ENCODE data around the gene APOF. TPM values are rescaled to one million over a fixed set of nuclear protein-coding genes. Genes with fewer than 3 reads are reported as not detected.
A peak's percentile ranks its signal among the peaks of the same experiment; 100 is the strongest.

APOF gene
- total and polyA plus RNA-seq, 2 donors (not counting 1 experiment from before 2014, with no cell fraction given) = not detected

DNA sequence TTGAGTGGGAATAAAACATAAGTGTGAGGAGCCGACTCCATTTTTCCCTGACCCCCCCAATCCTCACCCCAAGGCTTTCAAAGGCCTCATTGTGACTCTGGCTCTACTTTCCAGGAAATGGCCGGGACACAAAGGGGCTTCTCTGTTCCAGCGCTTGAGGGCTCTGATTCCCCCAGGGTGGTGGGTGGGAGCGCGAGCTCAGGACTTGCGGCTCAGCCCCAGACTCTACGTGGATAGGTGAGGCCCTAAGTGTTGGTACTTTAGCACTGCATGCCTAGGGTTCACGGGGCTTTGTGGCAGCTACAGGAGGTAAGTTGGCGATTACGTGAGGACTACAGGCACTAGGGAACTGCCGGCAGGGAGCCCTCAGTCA, 47.4 kb downstream of the APOF start:
- Histone ChIP-seq H3K9ac (ENCODE audit: insufficient read depth, low read length) (peak overlapping the region; percentile 93), H3K36me3 (ENCODE audit: control insufficient read depth, insufficient read depth, low read length) (peaks cover 4% of the 10 kb centered on the region), H3K4me2 (ENCODE audit: extremely low read depth, insufficient read depth, low read length) (peak overlapping the region; percentile 97), H2AFZ (ENCODE audit: low read length) (peak overlapping the region; percentile 60), H3K27me3 (ENCODE audit: control insufficient read depth, insufficient read depth, low read length) (no peaks in the 10 kb centered on the region), H3K4me1 (ENCODE audit: control insufficient read depth, extremely low read depth, insufficient read depth, low read length) (peaks cover 4% of the 10 kb centered on the region), H3K27ac (ENCODE audit: insufficient read depth, low read length) (peak overlapping the region; percentile 71), H4K20me1 (ENCODE audit: control insufficient read depth, extremely low read depth, insufficient read depth, low read length) (no peaks in the 10 kb centered on the region), H3K9me3 (ENCODE audit: control insufficient read depth, insufficient read depth, low read depth, low read length) (no peaks in the 10 kb centered on the region), H3K4me3 (replicated peaks in 1 of 4; ENCODE audit: control extremely low read depth in 1 of 4, insufficient read depth in 1 of 4, low read depth in 3 of 4, low read length in 4 of 4) (peak overlapping the region; percentile 89 to 98 (median 96)), H3K79me2 (ENCODE audit: control insufficient read depth, insufficient read depth, low read length) (peaks cover 17% of the 10 kb centered on the region)
- DNase-seq (ENCODE audit: low read depth in 2 of 2) = peak in 1 of 2 donors; percentile 14
- TF ChIP-seq, protein P1, sequence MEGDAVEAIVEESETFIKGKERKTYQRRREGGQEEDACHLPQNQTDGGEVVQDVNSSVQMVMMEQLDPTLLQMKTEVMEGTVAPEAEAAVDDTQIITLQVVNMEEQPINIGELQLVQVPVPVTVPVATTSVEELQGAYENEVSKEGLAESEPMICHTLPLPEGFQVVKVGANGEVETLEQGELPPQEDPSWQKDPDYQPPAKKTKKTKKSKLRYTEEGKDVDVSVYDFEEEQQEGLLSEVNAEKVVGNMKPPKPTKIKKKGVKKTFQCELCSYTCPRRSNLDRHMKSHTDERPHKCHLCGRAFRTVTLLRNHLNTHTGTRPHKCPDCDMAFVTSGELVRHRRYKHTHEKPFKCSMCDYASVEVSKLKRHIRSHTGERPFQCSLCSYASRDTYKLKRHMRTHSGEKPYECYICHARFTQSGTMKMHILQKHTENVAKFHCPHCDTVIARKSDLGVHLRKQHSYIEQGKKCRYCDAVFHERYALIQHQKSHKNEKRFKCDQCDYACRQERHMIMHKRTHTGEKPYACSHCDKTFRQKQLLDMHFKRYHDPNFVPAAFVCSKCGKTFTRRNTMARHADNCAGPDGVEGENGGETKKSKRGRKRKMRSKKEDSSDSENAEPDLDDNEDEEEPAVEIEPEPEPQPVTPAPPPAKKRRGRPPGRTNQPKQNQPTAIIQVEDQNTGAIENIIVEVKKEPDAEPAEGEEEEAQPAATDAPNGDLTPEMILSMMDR (conservative IDR thresholded peaks at IDR 0.05 in 1 of 2, IDR thresholded peaks at IDR 0.05 in 1 of 2; ENCODE audit: low read depth in 1 of 2, low read length in 2 of 2) = no peak
- TF ChIP-seq EZH2 (IDR thresholded peaks at IDR 0.05; ENCODE audit: low read length, missing control alignments) = no peak

DNA sequence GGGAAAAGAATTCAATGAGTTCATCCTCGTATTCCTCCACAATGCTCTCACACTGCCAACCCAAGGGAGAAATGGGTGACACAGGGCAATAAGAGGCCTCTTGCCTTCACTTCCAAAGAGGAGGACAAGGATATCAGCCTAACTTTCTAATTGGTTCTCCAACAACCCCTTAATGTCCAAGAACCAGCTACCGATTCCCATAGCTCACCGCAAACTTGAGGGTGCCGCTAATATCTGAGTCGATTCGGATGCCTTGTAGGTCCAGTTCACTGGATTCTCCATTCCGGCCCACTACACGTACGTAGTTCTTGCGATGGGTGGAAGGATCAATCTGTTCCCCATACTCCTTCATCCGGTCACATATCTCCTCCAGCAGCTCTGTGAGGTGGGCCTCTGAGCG, 51.7 kb downstream of the APOF start:
- H4K20me1 ChIP-seq (ENCODE audit: control insufficient read depth, extremely low read depth, insufficient read depth, low read length) = no peaks in the 10 kb centered on the region
- TF ChIP-seq, protein P1 (conservative IDR thresholded peaks at IDR 0.05 in 1 of 2, IDR thresholded peaks at IDR 0.05 in 1 of 2; ENCODE audit: low read depth in 1 of 2, low read length in 2 of 2) = no peak
- no peak for TF ChIP-seq EZH2 (IDR thresholded peaks at IDR 0.05; ENCODE audit: low read length, missing control alignments)
- DNase-seq (ENCODE audit: low read depth in 2 of 2) = no peak
- H3K4me1 ChIP-seq (ENCODE audit: control insufficient read depth, extremely low read depth, insufficient read depth, low read length) = peaks cover 4% of the 10 kb centered on the region
- no peaks in the 10 kb centered on the region for H3K27me3 ChIP-seq (ENCODE audit: control insufficient read depth, insufficient read depth, low read length)
- no peak overlapping the region for H3K9ac ChIP-seq (ENCODE audit: insufficient read depth, low read length)
- H3K27ac ChIP-seq (ENCODE audit: insufficient read depth, low read length) = no peak overlapping the region
- H3K4me2 ChIP-seq (ENCODE audit: extremely low read depth, insufficient read depth, low read length) = no peak overlapping the region
- no peak overlapping the region for H2AFZ ChIP-seq (ENCODE audit: low read length)
- peaks cover 4% of the 10 kb centered on the region for H3K36me3 ChIP-seq (ENCODE audit: control insufficient read depth, insufficient read depth, low read length)
- H3K9me3 ChIP-seq (ENCODE audit: control insufficient read depth, insufficient read depth, low read depth, low read length) = no peaks in the 10 kb centered on the region
- H3K4me3 ChIP-seq (replicated peaks in 1 of 4; ENCODE audit: control extremely low read depth in 1 of 4, insufficient read depth in 1 of 4, low read depth in 3 of 4, low read length in 4 of 4) = no peak overlapping the region
- H3K79me2 ChIP-seq (ENCODE audit: control insufficient read depth, insufficient read depth, low read length) = peaks cover 17% of the 10 kb centered on the region

Other genes with a start within 250 kb of the APOF start
- gene RPL41, start 246.2 kb downstream of the APOF start, total RNA-seq = 2,664 and 4,175 TPM in 2 replicates
- gene RPL41, start 246.2 kb downstream of the APOF start, polyA plus RNA-seq = 6,961 and 9,604 TPM in 2 replicates
- 5.6 and 7.2 TPM in 2 replicates for gene ZC3H10, start 244.6 kb downstream of the APOF start, total RNA-seq
- gene ZC3H10, start 244.6 kb downstream of the APOF start, polyA plus RNA-seq = 1.8 and 1.9 TPM in 2 replicates
- gene ESYT1, start 234.6 kb downstream of the APOF start, total RNA-seq = 261 and 446 TPM in 2 replicates
- 182 and 260 TPM in 2 replicates for gene ESYT1, start 234.6 kb downstream of the APOF start, polyA plus RNA-seq
- 71.7 and 98.6 TPM in 2 replicates for gene MYL6B, start 210.3 kb downstream of the APOF start, total RNA-seq
- 87.7 and 99.1 TPM in 2 replicates for gene MYL6B, start 210.3 kb downstream of the APOF start, polyA plus RNA-seq
- gene MYL6, start 204.5 kb downstream of the APOF start, total RNA-seq = 1,163 and 1,517 TPM in 2 replicates
- gene MYL6, start 204.5 kb downstream of the APOF start, polyA plus RNA-seq = 6,238 and 7,941 TPM in 2 replicates
- gene SMARCC2, start 173.4 kb downstream of the APOF start, total RNA-seq = 55.5 and 70.8 TPM in 2 replicates
- gene SMARCC2, start 173.4 kb downstream of the APOF start, polyA plus RNA-seq = 60.2 and 69.6 TPM in 2 replicates
- 120 and 199 TPM in 2 replicates for gene RNF41, start 140.9 kb downstream of the APOF start, total RNA-seq
- 88.4 and 99.7 TPM in 2 replicates for gene RNF41, start 140.9 kb downstream of the APOF start, polyA plus RNA-seq
- gene NABP2, start 138.5 kb downstream of the APOF start, total RNA-seq = 25.9 and 29.2 TPM in 2 replicates
- 39.7 and 65.5 TPM in 2 replicates for gene NABP2, start 138.5 kb downstream of the APOF start, polyA plus RNA-seq
- not detected in 2 replicates for gene SLC39A5, start 132.8 kb downstream of the APOF start, total RNA-seq
- gene SLC39A5, start 132.8 kb downstream of the APOF start, polyA plus RNA-seq = not detected in 2 replicates
- 9.0 and 14.9 TPM in 2 replicates for gene ANKRD52, start 104.5 kb downstream of the APOF start, total RNA-seq
- 12.2 and 15.8 TPM in 2 replicates for gene ANKRD52, start 104.5 kb downstream of the APOF start, polyA plus RNA-seq
- gene COQ10A, start 95.9 kb downstream of the APOF start, total RNA-seq = 6.4 and 9.1 TPM in 2 replicates
- 14.2 and 16.2 TPM in 2 replicates for gene COQ10A, start 95.9 kb downstream of the APOF start, polyA plus RNA-seq
- gene CS, start 62.5 kb downstream of the APOF start, total RNA-seq = 70.4 and 117 TPM in 2 replicates
- 170 and 228 TPM in 2 replicates for gene CS, start 62.5 kb downstream of the APOF start, polyA plus RNA-seq
- 47.3 and 48.2 TPM in 2 replicates for gene CNPY2, start 46.9 kb downstream of the APOF start, total RNA-seq
- 124 and 142 TPM in 2 replicates for gene CNPY2, start 46.9 kb downstream of the APOF start, polyA plus RNA-seq
- 18.5 and 25.9 TPM in 2 replicates for gene PAN2, start 28.9 kb downstream of the APOF start, total RNA-seq
- 11.4 and 17.3 TPM in 2 replicates for gene PAN2, start 28.9 kb downstream of the APOF start, polyA plus RNA-seq
- gene IL23A, start 24.0 kb downstream of the APOF start, total RNA-seq = 0.17 TPM in 1 of 2 replicates, not detected in the other
- 0.12 TPM in 1 of 2 replicates, not detected in the other for gene IL23A, start 24.0 kb downstream of the APOF start, polyA plus RNA-seq
- gene STAT2, start 2.8 kb downstream of the APOF start, total RNA-seq = 284 and 368 TPM in 2 replicates
- 112 and 148 TPM in 2 replicates for gene STAT2, start 2.8 kb downstream of the APOF start, polyA plus RNA-seq
- gene TIMELESS, start 86.6 kb upstream of the APOF start, total RNA-seq = 3.6 and 5.9 TPM in 2 replicates
- 1.2 and 3.8 TPM in 2 replicates for gene TIMELESS, start 86.6 kb upstream of the APOF start, polyA plus RNA-seq
- gene MIP, start 91.8 kb upstream of the APOF start, total RNA-seq = not detected in 2 replicates
- not detected in 2 replicates for gene MIP, start 91.8 kb upstream of the APOF start, polyA plus RNA-seq
- gene SPRYD4, start 105.7 kb upstream of the APOF start, total RNA-seq = 1.0 and 1.7 TPM in 2 replicates
- gene SPRYD4, start 105.7 kb upstream of the APOF start, polyA plus RNA-seq = 2.1 and 3.0 TPM in 2 replicates
- under 0.01 and 0.17 TPM in 2 replicates for gene GLS2, start 125.3 kb upstream of the APOF start, total RNA-seq
- 0.03 and 0.08 TPM in 2 replicates for gene GLS2, start 125.3 kb upstream of the APOF start, polyA plus RNA-seq
- gene RBMS2, start 159.0 kb upstream of the APOF start, total RNA-seq = 11.3 and 23.1 TPM in 2 replicates
- gene RBMS2, start 159.0 kb upstream of the APOF start, polyA plus RNA-seq = 66.9 and 76.2 TPM in 2 replicates

Data from fibroblast of lung (primary cell).